DMS53 (cell line): ENCODE measurements around the gene SP3.

Experiments used
- DNase-seq: peaks from one replicate; lab custom pipeline; 2025; lab: John Stamatoyannopoulos, UW

Gene SP3

GRCh38 chr2:173966274-173967098 is 1.3 kb upstream of the SP3 start:
- DNase-seq = peak; percentile 93

DNA sequence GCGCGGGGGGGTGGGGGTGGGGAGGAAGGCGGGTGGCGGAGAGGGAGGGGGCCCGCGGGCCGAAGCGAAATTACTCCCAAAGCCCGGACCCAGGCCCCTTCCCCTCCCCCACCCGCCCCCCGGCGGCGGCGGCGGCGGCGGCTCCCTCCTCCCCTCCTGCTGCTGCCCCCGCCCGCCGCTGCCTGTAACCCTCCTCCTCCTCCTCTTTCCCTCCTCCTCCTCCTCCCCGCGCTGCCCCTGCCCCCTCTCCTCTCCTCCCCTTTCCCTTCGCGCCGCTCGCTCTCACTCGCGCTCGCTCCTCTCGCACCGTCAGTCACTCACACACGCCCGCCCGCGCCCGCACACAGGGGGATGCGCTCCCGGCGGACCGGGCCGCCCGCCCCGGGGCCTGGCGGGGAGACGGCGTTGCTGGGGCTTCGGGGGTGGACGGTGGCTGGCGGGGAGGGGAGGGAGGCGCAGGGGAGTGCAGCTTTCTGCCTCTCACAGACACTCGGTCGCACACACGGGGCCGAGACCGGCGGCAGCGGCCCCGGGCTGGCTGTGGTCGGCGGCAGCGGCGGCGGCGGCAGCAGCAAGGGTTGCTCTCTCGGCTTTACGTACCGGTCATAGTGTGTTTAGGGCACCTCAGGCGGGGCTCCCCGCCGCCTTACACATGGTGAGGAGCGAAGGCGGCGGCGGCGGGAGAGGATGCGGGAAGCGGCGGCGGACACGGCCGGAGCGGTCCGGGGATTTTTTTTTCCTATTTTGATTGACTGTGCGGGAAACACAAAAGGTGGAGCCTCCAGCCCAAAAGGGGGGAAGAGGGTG is 405 bp downstream of the SP3 start:
- DNase-seq = peak; percentile 94

DNA sequence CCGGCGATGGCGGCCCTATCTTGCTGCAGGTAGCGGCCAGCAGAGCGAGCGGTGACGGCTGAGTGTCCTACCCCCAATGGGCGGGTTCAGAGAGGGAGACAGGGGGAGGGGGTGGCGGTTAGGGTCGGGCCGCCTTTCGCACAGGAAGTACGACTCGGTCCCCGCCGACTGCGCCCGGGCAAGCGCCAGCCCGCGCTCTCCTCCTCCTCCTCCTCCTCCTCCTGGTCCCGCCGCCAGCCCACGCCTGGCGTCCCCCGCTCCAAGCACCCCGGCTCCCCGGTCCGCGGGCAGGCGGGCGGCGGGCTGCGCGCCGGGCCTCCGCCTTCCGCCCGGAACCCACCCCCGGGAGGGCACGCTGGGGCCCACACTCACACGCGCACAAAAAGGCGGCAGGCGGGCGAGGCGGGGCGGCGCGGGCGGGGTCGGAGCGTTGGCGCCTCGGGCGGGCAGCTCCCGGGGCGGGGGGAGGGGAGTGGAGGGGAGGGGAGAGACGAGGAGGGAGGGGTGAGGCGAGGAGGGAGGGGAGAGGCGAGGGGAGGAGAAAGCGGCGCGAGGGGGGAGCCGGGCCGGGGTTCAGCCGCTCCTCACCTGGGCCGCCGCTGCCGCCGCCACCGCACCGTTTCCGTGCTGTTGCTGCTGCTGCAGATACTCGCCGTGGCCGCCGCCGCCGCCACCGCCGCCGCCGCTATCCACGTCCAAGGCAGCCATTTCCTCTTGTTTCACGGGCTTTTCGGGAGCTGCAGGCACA is 1.2 kb downstream of the SP3 start:
- peak; percentile 97 for DNase-seq

DNA sequence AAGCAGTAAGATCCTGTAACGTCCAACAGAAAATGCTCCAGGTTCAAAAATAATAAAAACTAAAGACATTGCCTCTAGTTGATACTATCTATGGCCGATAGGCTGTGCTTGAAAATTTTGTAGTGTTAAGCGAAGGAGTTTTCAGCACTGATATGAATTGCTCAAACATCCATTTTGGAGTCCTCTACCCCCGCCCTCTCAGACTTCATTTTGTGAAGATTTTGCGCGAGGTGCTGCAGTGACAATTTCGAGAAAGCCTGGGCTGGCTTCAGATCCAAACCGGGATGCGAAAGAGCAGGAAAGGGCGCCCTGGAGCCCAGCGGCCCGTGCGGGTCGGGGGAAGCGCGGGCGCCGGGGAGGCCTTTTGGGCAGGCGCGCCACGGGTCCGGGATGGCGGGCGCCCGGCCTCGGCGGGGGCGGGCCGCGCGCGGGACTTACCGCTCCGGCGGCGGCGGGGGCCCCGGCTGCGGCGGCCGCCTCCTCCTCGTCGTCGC is 1.8 kb downstream of the SP3 start:
- peak; percentile 89 for DNase-seq

- no peak for DNase-seq
Measured at GRCh38 chr2:173962583-173963110, 2.5 kb downstream of the SP3 start.

GRCh38 chr2:173962031-173962430 is 3.1 kb downstream of the SP3 start:
- DNase-seq = no peak

DNA sequence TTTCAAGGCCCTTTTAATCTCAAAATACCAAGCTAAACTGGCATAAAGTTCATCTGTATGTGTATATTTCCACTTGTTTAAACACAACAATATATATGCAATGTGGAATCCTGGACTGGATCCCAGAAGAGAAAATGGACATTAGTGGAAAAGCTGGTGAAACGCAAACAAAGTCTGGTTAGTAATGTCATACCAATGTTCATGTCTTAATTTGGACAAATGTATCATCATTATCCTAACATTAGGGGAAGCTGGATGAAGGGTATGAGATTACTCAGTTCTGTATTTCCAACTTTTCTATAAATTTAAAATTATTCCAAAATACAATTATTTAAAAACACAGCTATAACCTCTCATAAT is 3.8 kb downstream of the SP3 start:
- no peak for DNase-seq

- DNase-seq = no peak
Measured at GRCh38 chr2:173959909-173960308, 5.3 kb downstream of the SP3 start.

GRCh38 chr2:173959358-173959884 is 5.8 kb downstream of the SP3 start:
- DNase-seq = no peak

DNA sequence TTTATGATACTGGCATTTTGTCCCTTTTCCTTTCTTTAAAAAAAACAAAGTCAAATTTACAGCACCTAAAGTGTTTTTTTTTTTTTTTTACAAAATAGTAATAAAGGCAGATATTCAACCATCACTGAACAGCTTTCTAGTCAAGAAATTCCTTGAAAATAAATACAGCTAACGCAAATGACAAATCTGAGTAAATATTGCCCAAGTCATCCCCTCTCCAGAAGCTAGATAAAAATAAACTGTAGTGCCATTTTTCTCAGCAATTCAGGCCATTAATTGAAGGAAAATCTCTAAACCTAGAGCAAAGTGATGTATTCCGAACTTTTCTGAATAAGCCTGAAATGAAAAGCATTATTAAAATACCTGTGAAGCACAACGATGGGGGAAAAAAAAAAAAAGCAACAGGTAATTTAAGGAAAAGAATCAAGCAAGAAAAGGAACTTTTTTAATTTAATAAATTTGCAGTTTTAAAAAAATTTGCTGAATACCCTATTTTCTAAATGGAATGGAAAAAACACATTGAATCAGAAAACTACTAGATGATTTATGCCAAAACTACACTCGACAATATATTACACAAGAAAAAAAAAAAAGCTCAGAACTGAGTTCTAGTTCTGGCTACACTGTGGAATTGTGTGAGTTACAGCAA is 6.9 kb downstream of the SP3 start:
- DNase-seq = no peak

- DNase-seq = no peak
Measured at GRCh38 chr2:173957517-173957916, 7.7 kb downstream of the SP3 start.

GRCh38 chr2:173956454-173956853 is 8.7 kb downstream of the SP3 start:
- no peak for DNase-seq

DNA sequence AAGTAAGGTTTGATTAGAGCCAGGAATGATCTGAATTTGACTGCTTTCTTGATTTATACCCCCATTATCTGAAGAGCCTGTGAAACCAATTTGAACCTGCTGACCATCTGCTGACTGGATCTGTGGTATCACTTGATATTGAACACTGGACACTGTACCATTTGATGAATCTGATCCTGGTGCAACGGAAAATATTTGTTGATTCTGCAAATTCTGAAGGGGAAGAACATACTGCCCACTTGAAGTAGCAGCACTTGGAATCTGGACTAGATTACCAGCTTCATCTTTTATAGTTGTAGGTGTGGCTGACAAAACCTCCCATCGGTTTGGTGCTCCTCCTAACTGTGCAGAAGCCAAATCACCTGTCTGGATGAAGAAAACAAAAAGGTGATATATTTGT is 9.3 kb downstream of the SP3 start:
- no peak for DNase-seq

DNA sequence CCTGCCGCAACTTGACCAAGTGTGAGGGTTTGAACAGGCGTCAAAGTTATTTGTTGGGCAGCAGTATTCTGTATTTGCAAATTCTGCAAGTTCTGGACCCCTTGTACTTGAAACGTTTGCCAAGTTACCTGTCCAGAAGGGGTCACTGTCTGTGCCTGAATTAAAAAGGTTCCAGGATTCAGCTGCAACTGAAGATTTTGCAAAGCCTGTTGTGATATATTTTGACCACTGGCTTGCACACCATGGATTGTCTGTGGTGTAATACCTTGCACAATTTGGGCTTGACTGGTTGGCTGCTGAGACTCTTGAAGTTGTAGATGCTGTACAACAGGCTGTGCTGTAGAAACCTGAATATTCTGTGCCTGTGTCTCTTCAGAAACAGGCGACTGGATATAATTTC is 10.2 kb downstream of the SP3 start:
- DNase-seq = peak; percentile 38

DNA sequence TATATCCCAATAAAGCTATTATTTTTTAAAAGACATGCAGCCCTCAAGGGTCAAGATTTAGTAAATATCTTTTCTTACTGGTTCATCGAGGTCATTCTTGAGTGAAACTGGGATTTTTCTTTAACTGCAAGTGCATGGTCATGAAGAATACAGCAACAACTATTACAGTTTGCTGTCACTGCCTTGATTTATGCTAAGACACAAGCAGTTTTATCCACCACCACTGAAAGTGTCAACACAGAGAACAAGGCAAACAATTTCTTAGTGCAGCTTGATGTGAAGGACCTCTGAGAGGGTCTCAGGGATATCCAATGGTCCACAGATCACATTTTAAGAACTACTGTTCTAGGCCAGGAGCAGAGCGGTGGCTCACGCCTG is 12.1 kb downstream of the SP3 start:
- no peak for DNase-seq

DNA sequence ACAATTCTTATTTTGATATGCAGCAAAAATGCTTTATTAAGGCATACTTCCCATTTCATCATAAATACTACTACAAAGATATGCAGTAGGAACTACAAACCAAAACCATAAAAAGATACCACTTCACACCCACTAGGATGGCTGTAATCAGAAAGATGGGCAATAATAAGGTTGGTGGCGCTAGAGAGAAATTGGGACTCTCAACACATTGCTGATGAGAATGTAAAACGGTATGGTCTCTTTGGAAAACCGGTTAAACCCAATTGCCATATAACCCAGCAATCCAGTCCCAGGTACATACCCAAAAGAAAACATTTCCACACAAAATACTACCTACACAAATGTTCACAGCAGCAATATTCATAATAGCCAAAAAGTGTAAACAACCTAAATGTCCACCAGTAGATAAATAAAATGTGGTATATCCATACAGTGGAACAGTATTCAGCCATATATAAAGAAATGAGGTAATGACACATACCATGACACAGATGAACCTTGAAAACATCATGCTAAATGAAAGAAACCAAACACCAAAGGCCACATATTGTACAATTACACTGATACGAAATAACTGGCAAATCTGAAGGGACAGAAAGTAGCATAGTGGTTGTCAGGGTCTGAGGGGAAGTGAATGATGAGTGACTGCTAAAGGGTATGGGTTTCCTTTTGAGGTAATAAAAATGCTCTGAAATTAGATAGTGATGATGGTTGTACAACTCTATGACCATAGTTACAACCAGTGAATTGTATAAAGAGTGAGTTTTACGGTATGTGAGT is 12.7 kb downstream of the SP3 start:
- DNase-seq = no peak

DNA sequence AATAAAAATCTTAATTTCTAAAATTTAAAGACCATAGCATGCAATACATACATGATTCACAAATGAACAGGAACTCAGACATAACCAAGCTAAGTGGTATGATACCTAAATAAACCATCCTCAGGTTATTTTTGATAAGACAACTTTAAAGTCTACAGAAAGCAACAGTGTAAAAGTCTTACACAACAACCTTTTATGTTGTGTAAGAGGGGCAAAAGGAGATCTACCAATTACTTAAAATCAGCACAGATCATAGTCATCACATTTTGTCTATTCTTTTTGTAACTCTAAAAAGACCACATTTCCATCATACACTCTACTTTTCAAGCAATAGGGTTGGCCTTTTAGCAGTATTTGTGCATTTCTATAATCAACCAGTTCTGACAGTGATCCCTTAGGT is 16.3 kb downstream of the SP3 start:
- DNase-seq = no peak

GRCh38 chr2:173948198-173948597 is 17.0 kb downstream of the SP3 start:
- no peak for DNase-seq

DNA sequence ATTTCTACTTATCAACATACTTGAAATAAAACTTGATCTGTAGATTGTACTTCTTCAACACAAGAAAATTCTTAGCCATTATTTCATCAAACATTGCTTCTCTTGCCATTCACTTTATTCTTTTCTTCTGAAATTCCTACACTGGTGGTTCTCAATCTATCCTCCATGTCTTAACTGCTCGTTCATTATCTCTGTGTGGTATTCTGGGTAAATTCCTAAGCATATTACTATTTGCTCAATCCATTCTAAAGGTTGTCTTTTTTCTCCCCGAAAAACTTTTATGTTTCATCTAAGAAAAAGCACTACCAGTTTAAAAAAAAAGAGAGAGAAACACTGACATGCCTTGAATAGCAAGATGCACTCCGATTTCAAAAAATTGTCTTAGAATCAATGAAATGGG is 18.0 kb downstream of the SP3 start:
- DNase-seq = no peak

DNA sequence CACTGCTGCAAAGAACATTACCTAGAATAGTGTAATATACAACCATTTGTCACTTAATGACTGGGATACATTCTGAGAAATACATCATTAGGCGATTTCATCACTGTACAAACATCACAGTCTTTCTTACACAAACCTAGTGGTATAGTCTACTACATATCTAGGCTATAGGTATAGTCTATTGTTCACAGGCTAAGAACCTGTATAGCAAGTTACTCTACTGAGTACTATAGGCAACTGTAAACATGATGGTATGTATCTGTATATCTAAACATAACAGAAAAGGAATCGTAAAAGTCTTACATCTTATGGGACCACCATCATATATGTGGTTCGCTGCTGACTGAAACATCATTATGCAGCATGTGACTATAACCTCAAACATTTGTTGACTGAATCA is 21.4 kb downstream of the SP3 start:
- no peak for DNase-seq
